Measurements from ENCODE around the gene PLCB2.

Gene PLCB2

DNA sequence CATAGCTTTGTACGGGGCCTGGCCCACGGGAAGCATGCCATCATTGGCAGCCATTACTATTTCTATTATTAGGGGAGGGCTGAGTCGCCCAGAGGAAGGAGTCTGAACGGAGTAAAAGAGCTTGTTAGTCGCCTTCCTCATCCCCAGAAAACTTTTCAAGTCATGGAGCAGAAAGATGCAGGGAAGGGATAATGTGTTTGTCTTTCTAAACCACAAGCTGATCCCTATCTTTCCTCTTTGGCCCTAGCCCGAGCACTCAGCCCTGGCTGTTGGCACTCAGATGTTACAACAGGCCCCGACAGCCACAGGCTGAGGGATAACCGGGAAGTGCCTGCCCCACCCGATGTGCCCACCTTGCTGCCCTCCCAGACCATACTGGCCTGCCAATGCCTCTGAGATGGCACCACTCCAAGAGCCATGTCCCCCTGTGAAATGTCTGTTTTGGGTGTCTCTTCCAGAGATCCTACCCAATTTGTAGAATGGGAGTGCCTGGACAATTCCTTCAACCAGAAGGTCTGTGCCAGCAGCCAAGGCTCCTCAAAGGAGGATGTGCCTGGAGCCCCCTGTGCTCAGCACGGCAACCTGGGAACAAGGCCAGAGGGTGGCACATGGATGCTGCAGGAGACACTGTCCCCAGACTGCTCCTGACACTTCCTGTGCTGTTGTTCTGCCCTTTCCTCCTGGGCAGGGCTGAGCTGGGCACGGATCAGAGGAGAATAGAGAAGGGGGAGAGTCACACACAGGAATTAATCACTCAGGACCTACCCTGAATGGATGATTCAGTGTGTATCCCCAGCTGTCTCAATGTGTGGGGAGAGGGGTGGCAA lies 58.0 kb downstream of the PLCB2 start:
- Histone ChIP-seq H3K4me2 (ENCODE audit: low read depth, low read length, poor library complexity, severe bottlenecking) (no peak overlapping the region), H3K9me2 (replicated peaks; ENCODE audit: low read depth, low read length) (no peaks in the 10 kb centered on the region), H4K20me1 (ENCODE audit: insufficient read depth, low read length, poor library complexity, severe bottlenecking) (no peaks in the 10 kb centered on the region), H3K4me1 (ENCODE audit: insufficient read depth, low read length, poor library complexity, severe bottlenecking) (no peaks in the 10 kb centered on the region), H3K9me3 (ENCODE audit: insufficient read depth, low read depth, low read length) (no peaks in the 10 kb centered on the region), H3K9ac (ENCODE audit: low read depth, low read length, poor library complexity, severe bottlenecking) (no peak overlapping the region), H2AFZ (ENCODE audit: low read length) (no peak overlapping the region), H3K27me3 (ENCODE audit: insufficient read depth, low read length, poor library complexity, severe bottlenecking) (no peaks in the 10 kb centered on the region), H3K4me3 (ENCODE audit: low read length, poor library complexity, severe bottlenecking) (no peak overlapping the region), H3F3A (ENCODE audit: low read depth) (no peaks in the 10 kb centered on the region), H3K36me3 (ENCODE audit: insufficient read depth, low read length) (no peaks in the 10 kb centered on the region), H3K79me2 (ENCODE audit: insufficient read depth, low read length) (no peaks in the 10 kb centered on the region)
- no peak for TF ChIP-seq EZH2phosphoT487 (IDR thresholded peaks at IDR 0.05; ENCODE audit: borderline replicate concordance)
- TF ChIP-seq, protein P1, sequence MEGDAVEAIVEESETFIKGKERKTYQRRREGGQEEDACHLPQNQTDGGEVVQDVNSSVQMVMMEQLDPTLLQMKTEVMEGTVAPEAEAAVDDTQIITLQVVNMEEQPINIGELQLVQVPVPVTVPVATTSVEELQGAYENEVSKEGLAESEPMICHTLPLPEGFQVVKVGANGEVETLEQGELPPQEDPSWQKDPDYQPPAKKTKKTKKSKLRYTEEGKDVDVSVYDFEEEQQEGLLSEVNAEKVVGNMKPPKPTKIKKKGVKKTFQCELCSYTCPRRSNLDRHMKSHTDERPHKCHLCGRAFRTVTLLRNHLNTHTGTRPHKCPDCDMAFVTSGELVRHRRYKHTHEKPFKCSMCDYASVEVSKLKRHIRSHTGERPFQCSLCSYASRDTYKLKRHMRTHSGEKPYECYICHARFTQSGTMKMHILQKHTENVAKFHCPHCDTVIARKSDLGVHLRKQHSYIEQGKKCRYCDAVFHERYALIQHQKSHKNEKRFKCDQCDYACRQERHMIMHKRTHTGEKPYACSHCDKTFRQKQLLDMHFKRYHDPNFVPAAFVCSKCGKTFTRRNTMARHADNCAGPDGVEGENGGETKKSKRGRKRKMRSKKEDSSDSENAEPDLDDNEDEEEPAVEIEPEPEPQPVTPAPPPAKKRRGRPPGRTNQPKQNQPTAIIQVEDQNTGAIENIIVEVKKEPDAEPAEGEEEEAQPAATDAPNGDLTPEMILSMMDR (conservative IDR thresholded peaks at IDR 0.05; ENCODE audit: low read length) = no peak

DNA sequence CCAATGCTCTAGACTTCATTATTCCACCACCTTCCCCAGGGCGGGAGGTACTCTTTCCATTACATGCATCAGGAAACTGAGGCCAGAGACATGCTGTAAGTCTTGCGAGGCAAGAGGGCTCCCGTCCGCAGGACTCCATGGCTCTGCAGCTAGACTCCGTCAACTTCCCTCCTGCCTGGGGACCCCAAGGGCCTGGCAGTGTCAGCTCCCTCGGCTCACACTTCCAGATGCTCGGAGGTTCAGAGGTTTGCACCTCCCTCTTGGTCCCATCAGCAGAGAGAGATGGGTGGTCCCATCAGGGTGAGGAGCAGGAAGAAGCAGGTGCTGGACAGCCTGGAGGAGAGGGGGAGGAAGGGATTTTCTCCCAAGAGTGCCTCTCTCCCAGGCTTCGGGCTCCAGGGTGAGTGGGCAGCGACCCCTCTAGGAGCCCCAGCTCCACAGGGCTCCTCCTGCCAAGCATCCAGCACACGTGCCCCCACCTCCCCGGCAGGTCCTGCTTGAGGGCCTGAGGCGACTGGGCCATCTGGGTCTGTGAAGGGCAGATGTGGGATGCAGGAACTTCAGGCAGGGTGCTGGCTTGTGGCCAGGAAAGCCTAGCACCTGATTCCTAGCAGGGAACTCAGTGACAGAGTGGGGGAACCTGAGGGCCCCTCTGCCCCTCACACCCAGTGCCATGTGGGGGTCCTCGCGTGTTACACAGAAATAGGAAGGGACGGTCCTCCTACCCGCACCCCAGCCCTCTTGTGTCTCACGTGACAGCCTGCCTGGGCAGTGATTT lies 59.5 kb downstream of the PLCB2 start:
- Histone ChIP-seq H3K4me3 (ENCODE audit: low read length, poor library complexity, severe bottlenecking) (no peak overlapping the region), H3F3A (ENCODE audit: low read depth) (no peaks in the 10 kb centered on the region), H3K27me3 (ENCODE audit: insufficient read depth, low read length, poor library complexity, severe bottlenecking) (no peaks in the 10 kb centered on the region), H3K9ac (ENCODE audit: low read depth, low read length, poor library complexity, severe bottlenecking) (no peak overlapping the region), H3K4me2 (ENCODE audit: low read depth, low read length, poor library complexity, severe bottlenecking) (no peak overlapping the region), H4K20me1 (ENCODE audit: insufficient read depth, low read length, poor library complexity, severe bottlenecking) (no peaks in the 10 kb centered on the region), H3K79me2 (ENCODE audit: insufficient read depth, low read length) (no peaks in the 10 kb centered on the region), H2AFZ (ENCODE audit: low read length) (no peak overlapping the region), H3K9me3 (ENCODE audit: insufficient read depth, low read depth, low read length) (no peaks in the 10 kb centered on the region), H3K4me1 (ENCODE audit: insufficient read depth, low read length, poor library complexity, severe bottlenecking) (no peaks in the 10 kb centered on the region), H3K36me3 (ENCODE audit: insufficient read depth, low read length) (no peaks in the 10 kb centered on the region), H3K9me2 (replicated peaks; ENCODE audit: low read depth, low read length) (no peaks in the 10 kb centered on the region)
- no peak for TF ChIP-seq EZH2phosphoT487 (IDR thresholded peaks at IDR 0.05; ENCODE audit: borderline replicate concordance)
- TF ChIP-seq, protein P1 (conservative IDR thresholded peaks at IDR 0.05; ENCODE audit: low read length) = no peak

DNA sequence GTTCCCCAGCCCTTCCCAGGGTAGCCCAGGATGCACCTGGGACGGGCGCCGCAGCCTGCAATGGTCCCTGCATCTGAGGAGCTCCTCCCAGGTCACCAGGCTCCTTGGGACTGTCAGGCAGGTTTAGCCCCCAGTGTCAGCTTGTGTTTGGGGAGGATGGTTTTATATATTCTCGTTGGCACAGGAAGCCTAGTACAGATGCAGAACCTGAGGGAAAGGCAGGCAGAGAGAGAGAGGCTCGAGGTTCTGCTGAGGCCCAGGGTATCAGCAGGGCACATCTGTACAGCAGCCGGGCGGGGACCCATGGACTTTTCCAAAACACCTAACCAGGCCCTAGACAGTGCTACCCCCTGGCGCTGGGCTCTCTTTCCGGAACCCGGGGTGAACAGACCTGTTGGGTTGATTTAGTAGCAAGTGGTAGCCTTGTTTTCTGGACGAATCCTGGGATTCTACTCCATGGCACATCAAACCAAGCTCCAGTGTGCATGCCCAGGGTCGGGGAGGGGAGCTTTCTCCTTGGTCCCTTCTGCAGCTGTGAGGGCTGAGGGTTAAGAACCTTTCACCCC lies 60.2 kb downstream of the PLCB2 start:
- Histone ChIP-seq H3F3A (ENCODE audit: low read depth) (no peaks in the 10 kb centered on the region), H3K9me2 (replicated peaks; ENCODE audit: low read depth, low read length) (no peaks in the 10 kb centered on the region), H4K20me1 (ENCODE audit: insufficient read depth, low read length, poor library complexity, severe bottlenecking) (no peaks in the 10 kb centered on the region), H3K79me2 (ENCODE audit: insufficient read depth, low read length) (no peaks in the 10 kb centered on the region), H3K4me3 (ENCODE audit: low read length, poor library complexity, severe bottlenecking) (no peak overlapping the region), H2AFZ (ENCODE audit: low read length) (no peak overlapping the region), H3K4me1 (ENCODE audit: insufficient read depth, low read length, poor library complexity, severe bottlenecking) (no peaks in the 10 kb centered on the region), H3K4me2 (ENCODE audit: low read depth, low read length, poor library complexity, severe bottlenecking) (no peak overlapping the region), H3K9me3 (ENCODE audit: insufficient read depth, low read depth, low read length) (no peaks in the 10 kb centered on the region), H3K36me3 (ENCODE audit: insufficient read depth, low read length) (no peaks in the 10 kb centered on the region), H3K9ac (ENCODE audit: low read depth, low read length, poor library complexity, severe bottlenecking) (no peak overlapping the region), H3K27me3 (ENCODE audit: insufficient read depth, low read length, poor library complexity, severe bottlenecking) (no peaks in the 10 kb centered on the region)
- no peak for TF ChIP-seq EZH2phosphoT487 (IDR thresholded peaks at IDR 0.05; ENCODE audit: borderline replicate concordance)

All from Loucy (cell line).